HepG2 (cell line): Measurements from ENCODE around the gene GTF2A2. TPM values are rescaled to one million over a fixed set of nuclear protein-coding genes. Genes with fewer than 3 reads are reported as not detected.
A peak's percentile ranks its signal among the peaks of the same experiment; 100 is the strongest.

Experiments
- ATAC-seq: fragments of 200-7000 bp; cut with Tn5 transposase; 3 replicates; pipeline ENCODE4 v1.9.1; 2020; ENCODE audit warnings: mild to moderate bottlenecking, moderate library complexity
- BruUV-seq: library from RNA; stranded (reverse); fragments of 400-500 nt; replicated peaks from 2 replicates; lab custom pipeline; 2021; lab: Mats Ljungman, UMichigan
- CTCF ChIA-PET: fragments of 300-600 bp; formaldehyde crosslinking; extraction: SDS; loops from one replicate; lab custom pipeline; 2021; ENCODE audit warnings: low total read pairs, inconsistent platforms, low intra/inter-chr PET ratio; lab: Yijun Ruan, JAX
- POLR2A ChIA-PET: fragments of 350-600 bp; sonication (Branson Sonifier 250); formaldehyde crosslinking; loops from one replicate; lab custom pipeline; 2020; ENCODE audit warnings: antibody characterized with exemption, inconsistent platforms; lab: Yijun Ruan, JAX
- DNase-seq: peaks from one replicate; pipeline ENCODE4 v3.0.0-alpha.2; 2015; ENCODE audit warnings: low spot score
- FAIRE-seq: peaks from 3 replicates; lab custom pipeline; 2011; peaks lifted over from hg19 to GRCh38; lab: Jason Lieb, UNC
- H2AFZ ChIP-seq: one replicate; pipeline ENCODE4 v1.6.1; 2011; ENCODE audit warnings: low read length, inconsistent platforms
- H3K27ac ChIP-seq: fragments of 300-600 bp; 3 replicates; pipeline ENCODE4 v1.8.0; 2011; ENCODE audit warnings: mixed run types, mild to moderate bottlenecking, mixed read lengths, low read length, inconsistent platforms; ENCODE audit not compliant: insufficient read depth; ENCODE audit errors: extremely low read length
- H3K27me3 ChIP-seq, 2 experiments: fragments of 200-600 bp in 1 of 2; 2 replicates in 1 of 2; 3 replicates in 1 of 2; pipeline versions ENCODE4 v1.6.0 to v1.8.0; 2011; ENCODE audit warnings: low read length in 2 of 2, mild to moderate bottlenecking in 2 of 2, moderate library complexity in 2 of 2, inconsistent platforms in 1 of 2; ENCODE audit not compliant: insufficient read depth in 2 of 2, control insufficient read depth in 1 of 2
- H3K36me3 ChIP-seq, 2 experiments: fragments of 200-600 bp in 1 of 2; replicated peaks in 1 of 2; 2 replicates in 1 of 2; 3 replicates in 1 of 2; pipeline versions ENCODE4 v1.5.1 to v1.8.0; 2011; ENCODE audit warnings: low read length in 2 of 2, inconsistent platforms in 1 of 2; ENCODE audit not compliant: insufficient read depth in 2 of 2, control insufficient read depth in 1 of 2
- H3K4me1 ChIP-seq: 2 replicates; pipeline ENCODE4 v1.5.1; 2012; ENCODE audit warnings: low read length, inconsistent platforms; ENCODE audit not compliant: insufficient read depth
- H3K4me2 ChIP-seq: 2 replicates; pipeline ENCODE4 v1.6.0; 2011; ENCODE audit warnings: low read depth, low read length, inconsistent platforms
- H3K4me3 ChIP-seq, 3 experiments: fragments of 200-600 bp in 1 of 3; sonication (generic), shearing (Covaris generic) in 1 of 3; replicated peaks in 1 of 3; 2 replicates each; pipeline ENCODE4 v1.5.1; 2011 to 2016; ENCODE audit warnings: low read length in 3 of 3, inconsistent platforms in 2 of 3, low read depth in 2 of 3, mild to moderate bottlenecking in 2 of 3, control low read depth in 1 of 3, mixed read lengths in 1 of 3; ENCODE audit not compliant: insufficient read depth in 1 of 3
- H3K79me2 ChIP-seq: one replicate; pipeline ENCODE4 v1.6.1; 2011; ENCODE audit warnings: low read length, inconsistent platforms; ENCODE audit not compliant: insufficient read depth
- H3K9ac ChIP-seq: 2 replicates; pipeline ENCODE4 v1.6.0; 2011; ENCODE audit warnings: mild to moderate bottlenecking, low read depth, low read length, inconsistent platforms; ENCODE audit not compliant: insufficient read depth
- H3K9me3 ChIP-seq: 2 replicates; pipeline ENCODE4 v1.5.1; 2012; ENCODE audit warnings: mild to moderate bottlenecking, low read length
- H4K20me1 ChIP-seq: 2 replicates; pipeline ENCODE4 v1.6.0; 2011; ENCODE audit warnings: inconsistent platforms, mild to moderate bottlenecking, low read length, moderate library complexity; ENCODE audit not compliant: insufficient read depth
- BHLHE40 ChIP-seq: IDR thresholded peaks from 2 replicates; pipeline ENCODE4 v1.6.1; 2011; ENCODE audit warnings: low read length, improper control_type of control experiment
- BRF2 ChIP-seq: sonication (generic); formaldehyde crosslinking; IDR thresholded peaks from 2 replicates; pipeline ENCODE4 v1.8.1; 2022; ENCODE audit warnings: mild to moderate bottlenecking, missing genetic modification reagents
- CREB1 ChIP-seq, 2 experiments: fragments of 450-650 bp in 1 of 2; IDR thresholded peaks; 2 replicates each; pipeline ENCODE4 v1.6.1; 2016 to 2017; ENCODE audit warnings: control low read depth in 1 of 2, mild to moderate bottlenecking in 1 of 2, missing compliant biosample characterization in 1 of 2, missing genetic modification characterization in 1 of 2
- EED ChIP-seq: sonication (generic); formaldehyde crosslinking; IDR thresholded peaks from 2 replicates; pipeline ENCODE4 v1.5.0; 2020; ENCODE audit warnings: mild to moderate bottlenecking, missing genetic modification reagents
- ELF3 ChIP-seq: IDR thresholded peaks from 2 replicates; pipeline ENCODE4 v1.6.1; 2016; ENCODE audit warnings: missing genetic modification reagents, missing compliant biosample characterization
- FOXA1 ChIP-seq, 2 experiments: fragments of 450-650 bp in 1 of 2; sonication (generic) in 1 of 2; formaldehyde crosslinking in 1 of 2; IDR thresholded peaks; 2 replicates each; pipeline versions ENCODE4 v1.4.0 to v1.6.1; 2016 to 2020; ENCODE audit warnings: missing genetic modification reagents in 1 of 2
- FOXP1 ChIP-seq, 2 experiments: fragments of 450-650 bp in 1 of 2; IDR thresholded peaks; 2 replicates each; pipeline ENCODE4 v1.6.1; 2017 to 2018; ENCODE audit warnings: antibody characterized with exemption in 1 of 2
- GATAD2A ChIP-seq: IDR thresholded peaks from 2 replicates; pipeline ENCODE4 v1.6.1; 2016
- IRF1 ChIP-seq: sonication (generic); formaldehyde crosslinking; IDR thresholded peaks from 2 replicates; pipeline ENCODE4 v1.4.0; 2020; ENCODE audit warnings: low read depth, mild to moderate bottlenecking, missing genetic modification reagents
- KAT2B ChIP-seq: fragments of 150-350 bp; IDR thresholded peaks from 2 replicates; pipeline ENCODE4 v1.6.1; 2014; ENCODE audit warnings: low read depth, low read length, borderline replicate concordance
- KDM6A ChIP-seq: IDR thresholded peaks from 2 replicates; pipeline ENCODE4 v1.6.1; 2016; ENCODE audit warnings: low read depth
- KMT2A ChIP-seq: sonication (generic); formaldehyde crosslinking; IDR thresholded peaks from 2 replicates; pipeline ENCODE4 v1.4.0; 2020; ENCODE audit warnings: missing genetic modification reagents
- MAFK ChIP-seq, 2 experiments: IDR thresholded peaks in 1 of 2; conservative IDR thresholded peaks in 1 of 2; 2 replicates each; pipeline ENCODE4 v1.6.1; 2011; ENCODE audit warnings: improper control_type of control experiment in 2 of 2, low read length in 2 of 2
- MIXL1 ChIP-seq: IDR thresholded peaks from 2 replicates; pipeline ENCODE4 v1.6.1; 2016
- NCOA5 ChIP-seq: sonication (generic); formaldehyde crosslinking; IDR thresholded peaks from 2 replicates; pipeline ENCODE4 v1.4.0; 2020; ENCODE audit warnings: missing genetic modification reagents
- NONO ChIP-seq, 2 experiments: fragments of 450-650 bp in 1 of 2; sonication (generic) in 1 of 2; formaldehyde crosslinking in 1 of 2; IDR thresholded peaks in 1 of 2; conservative IDR thresholded peaks in 1 of 2; 2 replicates each; pipeline versions ENCODE4 v1.6.1 to v1.8.0; 2017 to 2022; ENCODE audit warnings: mild to moderate bottlenecking in 1 of 2, missing genetic modification reagents in 1 of 2, moderate library complexity in 1 of 2
- RAD21 ChIP-seq: fragments of 450-650 bp; formaldehyde crosslinking; IDR thresholded peaks from 2 replicates; pipeline ENCODE4 v1.5.0; 2020; ENCODE audit warnings: mild to moderate bottlenecking
- SOX6 ChIP-seq, 2 experiments: fragments of 450-650 bp in 1 of 2; sonication (generic) in 1 of 2; formaldehyde crosslinking in 1 of 2; IDR thresholded peaks; 2 replicates each; pipeline versions ENCODE4 v1.4.0 to v1.6.1; 2017 to 2020; ENCODE audit warnings: antibody characterized with exemption in 1 of 2, mild to moderate bottlenecking in 1 of 2, missing genetic modification reagents in 1 of 2
- ZMYM2 ChIP-seq: sonication (generic); formaldehyde crosslinking; IDR thresholded peaks from 2 replicates; pipeline ENCODE4 v1.8.0; 2022; ENCODE audit warnings: mild to moderate bottlenecking, missing genetic modification reagents
- ZNF292 ChIP-seq: sonication (generic); formaldehyde crosslinking; IDR thresholded peaks from 2 replicates; pipeline ENCODE4 v1.8.1; 2022; ENCODE audit warnings: mild to moderate bottlenecking, low read depth, missing genetic modification reagents, borderline replicate concordance
- WGBS: methylation state at CpG from one replicate; pipeline ENCODE4 v1.1.6; 2017; ENCODE audit warnings: low lambda C conversion rate; 5-methylcytosine and 5-hydroxymethylcytosine counted together
- in situ Hi-C: cut with HindIII; loops from 2 replicates; pipeline ENCODE4 v1.10.0; 2017; ENCODE audit warnings: low pct_unique_long_range_greater_than_20kb; ENCODE audit not compliant: extremely low pct_ligation_motif_present
- intact Hi-C: fragments of 100-400 bp; cut with micrococcal nuclease; formaldehyde crosslinking; loops from one replicate; pipeline ENCODE4 v1.10.0; 2022; ENCODE audit not compliant: unreplicated experiment
- polyA plus RNA-seq, 8 experiments: library from polyadenylated mRNA; depleted of rRNA in 3 of 8; stranded (reverse) in 7 of 8; unstranded in 1 of 8; fragments of >200 nt; fragmentation: Illumina TruSeq in 4 of 8; extraction: Trizol in 4 of 8; gene quantifications; 2 replicates each; pipeline versions ENCODE4 v1.2.1 to v1.2.3, GENCODE V29; 2011 to 2016; ENCODE audit warnings: low read depth in 4 of 8, missing spikeins in 1 of 8, mixed read lengths in 1 of 8; ENCODE audit not compliant: insufficient read depth in 1 of 8
- total RNA-seq, 5 experiments: library from RNA; depleted of rRNA; stranded (reverse); fragments of >200 nt; fragmentation: Illumina TruSeq; extraction: Trizol; gene quantifications; 2 replicates each; pipeline ENCODE4 v1.2.3, GENCODE V29; 2016; ENCODE audit warnings: low read depth in 1 of 5
- TF ChIP-seq, protein P1 (sequence below): IDR thresholded peaks from 2 replicates; pipeline ENCODE4 v1.6.1; 2012; ENCODE audit warnings: low read depth, low read length, improper control_type of control experiment

Gene GTF2A2
- total and polyA plus RNA-seq, 2 of the 13 experiments (the other 11 are each of a cell fraction or from before 2014, with no cell fraction given): 24.4 to 106 TPM

DNA sequence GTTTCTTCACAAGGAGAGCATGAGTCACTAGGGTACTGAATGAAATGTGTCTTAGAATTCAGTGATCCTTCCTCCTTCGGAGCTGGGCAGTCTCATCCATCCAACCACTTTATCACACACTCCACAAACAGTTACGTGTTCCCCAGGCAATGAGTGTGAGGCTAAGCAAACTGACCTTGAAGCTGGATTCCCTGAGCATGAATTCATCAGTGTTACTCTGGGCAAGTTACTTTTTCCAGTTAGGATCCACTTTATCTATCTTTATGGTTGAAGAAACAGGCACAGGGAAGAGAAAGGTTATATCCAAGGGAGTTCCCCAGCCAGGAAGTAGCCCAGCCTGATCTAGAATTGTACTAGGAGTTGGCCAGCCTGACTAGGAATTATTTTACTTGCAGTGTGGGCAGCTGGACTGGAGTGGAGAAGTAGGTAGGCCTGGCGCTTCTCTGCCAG is 62.8 kb downstream of the GTF2A2 start:
- peak; percentile 94 for FAIRE-seq
- TF ChIP-seq MAFK (conservative IDR thresholded peaks at IDR 0.05 in 1 of 2, IDR thresholded peaks at IDR 0.05 in 1 of 2; ENCODE audit: low read length in 2 of 2) (no peak), BHLHE40 (no peak), FOXP1 (IDR thresholded peaks at IDR 0.05) (no peak), FOXP1 (CRISPR knock-in tag; IDR thresholded peaks at IDR 0.05) (peak; percentile 5; the same call in 1 of the 2 replicates), ZNF292 (CRISPR knock-in tag) (peak; percentile 47; the same call in 1 of the 2 replicates), GATAD2A (CRISPR knock-in tag) (peak; percentile 59), IRF1 (CRISPR knock-in tag) (no peak), SOX6 (IDR thresholded peaks at IDR 0.05) (no peak), SOX6 (CRISPR knock-in tag; IDR thresholded peaks at IDR 0.05) (peak; percentile 27; the same call in 1 of the 2 replicates), ZMYM2 (CRISPR knock-in tag) (no peak), KAT2B (no peak), FOXA1 (IDR thresholded peaks at IDR 0.05) (no peak), FOXA1 (CRISPR knock-in tag; IDR thresholded peaks at IDR 0.05) (peak; percentile 32; the same call in 1 of the 2 replicates), RAD21 (CRISPR knock-in tag) (no peak), MIXL1 (CRISPR knock-in tag) (0 out of 2 replicates have a peak, but pooled peaks have one; percentile 37), NONO (IDR thresholded peaks at IDR 0.05) (no peak), NONO (CRISPR knock-in tag; conservative IDR thresholded peaks at IDR 0.05) (0 out of 2 replicates have a peak, but pooled peaks have one; percentile 22), NCOA5 (no peak), EED (CRISPR knock-in tag) (no peak), KMT2A (CRISPR knock-in tag) (no peak), CREB1 (IDR thresholded peaks at IDR 0.05) (no peak), CREB1 (CRISPR knock-in tag; IDR thresholded peaks at IDR 0.05) (0 out of 2 replicates have a peak, but pooled peaks have one; percentile 9), BRF2 (CRISPR knock-in tag) (no peak), KDM6A (CRISPR knock-in tag) (no peak), ELF3 (CRISPR knock-in tag) (0 out of 2 replicates have a peak, but pooled peaks have one; percentile 11)
- TF ChIP-seq, protein P1, sequence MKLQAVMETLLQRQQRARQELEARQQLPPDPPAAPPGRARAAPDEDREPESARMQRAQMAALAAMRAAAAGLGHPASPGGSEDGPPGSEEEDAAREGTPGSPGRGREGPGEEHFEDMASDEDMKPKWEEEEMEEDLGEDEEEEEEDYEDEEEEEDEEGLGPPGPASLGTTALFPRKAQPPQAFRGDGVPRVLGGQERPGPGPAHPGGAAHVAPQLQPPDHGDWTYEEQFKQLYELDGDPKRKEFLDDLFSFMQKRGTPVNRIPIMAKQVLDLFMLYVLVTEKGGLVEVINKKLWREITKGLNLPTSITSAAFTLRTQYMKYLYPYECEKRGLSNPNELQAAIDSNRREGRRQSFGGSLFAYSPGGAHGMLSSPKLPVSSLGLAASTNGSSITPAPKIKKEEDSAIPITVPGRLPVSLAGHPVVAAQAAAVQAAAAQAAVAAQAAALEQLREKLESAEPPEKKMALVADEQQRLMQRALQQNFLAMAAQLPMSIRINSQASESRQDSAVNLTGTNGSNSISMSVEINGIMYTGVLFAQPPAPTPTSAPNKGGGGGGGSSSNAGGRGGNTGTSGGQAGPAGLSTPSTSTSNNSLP: peak; percentile 45; the same call in 1 of the 2 replicates

More for the DNA sequence above, 62.8 kb downstream of the GTF2A2 start:
- in situ Hi-C loops: no loop called here
- intact Hi-C loops: loop anchor here (1.0 kb wide), 2 partner anchors 17 to 40 kb away; partner anchors contain the start of gene GCNT3
- no TSS peak for BruUV-seq
- peak overlapping the region; percentile 25 for H2AFZ ChIP-seq
- DNase-seq (peak; percentile 84), ATAC-seq (peak; percentile 85)
- H3K9me3 ChIP-seq: no peaks in the 10 kb centered on the region
- POLR2A ChIA-PET: interaction anchor here (1.3 to 4.6 kb wide), 5 partner anchors 15 to 94 kb away, joined by 3 to 43 read pairs (median 7); partner anchors contain the start of genes BNIP2, GCNT3 and GTF2A2
- peaks cover 39% of the 10 kb centered on the region for H3K4me1 ChIP-seq
- no peaks in the 10 kb centered on the region for H3K79me2 ChIP-seq
- no peaks in the 10 kb centered on the region for H4K20me1 ChIP-seq
- H3K4me2 ChIP-seq: peak overlapping the region; percentile 65
- H3K4me3 ChIP-seq: 0 out of 6 replicates have a peak overlapping the region, but pooled peaks of 1 of the 3 experiments have one; percentile 49
- H3K36me3 ChIP-seq: no peaks in the 10 kb centered on the region
- H3K9ac ChIP-seq: peak overlapping the region; percentile 42
- no peaks in the 10 kb centered on the region for H3K27me3 ChIP-seq
- H3K27ac ChIP-seq: peak overlapping the region; percentile 56
- 12% methylated on average over 3 of the region's 3 CpGs for WGBS
- CTCF ChIA-PET: no interaction called here
